ENCODE measurements around the gene BRSK1.

Gene BRSK1

DNA sequence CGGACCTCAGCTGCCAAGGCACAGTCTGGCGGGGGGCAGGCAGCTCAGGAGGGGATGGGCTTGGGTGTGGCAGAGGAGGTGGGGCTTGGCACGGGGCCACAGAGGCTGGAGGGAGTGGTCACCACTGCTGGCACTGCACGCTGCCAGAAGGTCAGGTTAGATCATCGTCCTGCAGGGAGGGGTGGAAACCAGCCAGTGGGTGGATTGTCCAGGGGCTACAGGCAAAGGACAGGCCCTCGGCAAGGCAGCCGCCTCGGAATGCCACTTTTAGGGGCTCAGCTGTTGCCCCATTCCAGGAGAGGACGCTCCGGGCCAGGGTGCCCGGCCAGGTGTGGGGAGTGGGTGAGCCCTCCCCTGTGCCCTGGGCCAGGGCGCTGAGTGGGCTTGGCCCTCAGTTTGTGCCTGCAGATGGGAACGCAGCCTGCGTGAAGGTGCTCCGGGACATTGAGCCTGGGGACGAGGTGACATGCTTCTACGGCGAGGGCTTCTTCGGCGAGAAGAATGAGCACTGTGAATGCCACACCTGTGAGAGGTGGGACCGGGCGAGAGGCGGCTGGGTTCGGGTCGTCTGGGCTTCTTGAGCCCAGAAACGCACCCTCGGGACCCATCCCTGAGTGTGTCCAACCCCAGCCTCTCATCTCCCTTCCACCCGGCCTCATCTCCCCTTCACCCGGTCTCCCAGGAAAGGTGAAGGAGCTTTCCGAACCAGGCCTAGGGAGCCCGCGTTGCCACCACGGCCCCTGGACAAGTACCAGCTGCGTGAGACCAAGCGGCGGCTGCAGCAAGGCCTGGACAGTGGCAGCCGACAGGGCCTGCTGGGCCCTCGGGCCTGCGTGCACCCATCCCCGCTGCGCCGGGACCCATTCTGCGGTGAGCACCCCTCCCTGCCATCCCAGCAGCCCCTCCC lies 62.3 kb downstream of the BRSK1 start:
- no peak overlapping the region for H3K9ac ChIP-seq (ENCODE audit: low read depth, low read length)
- peaks cover 45% of the 10 kb centered on the region for H4K20me1 ChIP-seq (ENCODE audit: insufficient read depth, low read length)
- H3K27me3 ChIP-seq (ENCODE audit: insufficient read depth, low read length, poor library complexity): no peaks in the 10 kb centered on the region
- ATAC-seq (ENCODE audit: insufficient read depth, low read depth) (no peak), DNase-seq (no peak)
- H3K4me2 ChIP-seq (ENCODE audit: insufficient read depth, low read length): no peak overlapping the region
- no peaks in the 10 kb centered on the region for H3K9me3 ChIP-seq (ENCODE audit: insufficient read depth, low read length, severe bottlenecking)
- H3K27ac ChIP-seq (ENCODE audit: low read length): no peak overlapping the region
- no peak overlapping the region for H3K4me3 ChIP-seq (ENCODE audit: low read depth in 1 of 2, low read length in 2 of 2)
- no peak for TF ChIP-seq EZH2 (IDR thresholded peaks at IDR 0.05; ENCODE audit: borderline replicate concordance, low read depth, low read length, severe bottlenecking)
- peaks cover 68% of the 10 kb centered on the region for H3K36me3 ChIP-seq (ENCODE audit: insufficient read depth, low read length)
- H3K4me1 ChIP-seq (ENCODE audit: insufficient read depth, low read length): peaks cover 16% of the 10 kb centered on the region
- H2AFZ ChIP-seq (ENCODE audit: low read depth, low read length): no peak overlapping the region
- peaks cover 18% of the 10 kb centered on the region for H3K79me2 ChIP-seq (ENCODE audit: insufficient read depth, low read length)

DNA sequence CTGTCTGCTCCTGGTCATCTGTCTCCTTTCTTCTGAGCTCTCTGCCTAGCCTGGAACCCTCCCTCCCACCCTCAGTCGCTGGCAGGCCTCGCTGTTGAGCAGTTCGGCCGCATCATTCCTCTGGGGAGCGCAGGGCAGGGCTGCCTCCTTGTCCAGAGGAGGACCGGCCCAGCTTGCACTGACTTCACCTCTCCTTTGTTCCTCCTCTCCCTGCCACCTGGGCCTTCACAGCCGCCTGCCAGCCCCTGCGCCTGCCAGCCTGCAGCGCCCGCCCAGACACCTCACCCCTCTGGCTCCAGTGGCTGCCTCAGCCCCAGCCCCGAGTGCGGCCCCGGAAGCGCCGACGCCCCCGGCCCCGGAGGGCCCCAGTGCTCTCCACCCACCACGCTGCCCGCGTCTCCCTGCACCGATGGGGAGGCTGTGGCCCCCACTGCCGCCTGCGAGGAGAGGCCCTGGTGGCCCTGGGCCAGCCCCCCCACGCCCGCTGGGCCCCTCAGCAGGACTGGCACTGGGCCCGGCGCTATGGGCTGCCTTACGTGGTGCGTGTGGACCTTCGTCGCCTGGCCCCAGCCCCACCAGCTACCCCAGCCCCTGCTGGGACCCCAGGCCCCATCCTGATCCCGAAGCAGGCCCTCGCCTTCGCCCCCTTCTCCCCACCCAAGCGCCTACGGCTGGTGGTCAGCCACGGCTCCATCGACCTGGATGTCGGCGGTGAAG lies 63.1 kb downstream of the BRSK1 start:
- peaks cover 11% of the 10 kb centered on the region for H3K79me2 ChIP-seq (ENCODE audit: insufficient read depth, low read length)
- peaks cover 38% of the 10 kb centered on the region for H4K20me1 ChIP-seq (ENCODE audit: insufficient read depth, low read length)
- no peaks in the 10 kb centered on the region for H3K9me3 ChIP-seq (ENCODE audit: insufficient read depth, low read length, severe bottlenecking)
- TF ChIP-seq EZH2 (IDR thresholded peaks at IDR 0.05; ENCODE audit: borderline replicate concordance, low read depth, low read length, severe bottlenecking): no peak
- TF ChIP-seq, protein P1, sequence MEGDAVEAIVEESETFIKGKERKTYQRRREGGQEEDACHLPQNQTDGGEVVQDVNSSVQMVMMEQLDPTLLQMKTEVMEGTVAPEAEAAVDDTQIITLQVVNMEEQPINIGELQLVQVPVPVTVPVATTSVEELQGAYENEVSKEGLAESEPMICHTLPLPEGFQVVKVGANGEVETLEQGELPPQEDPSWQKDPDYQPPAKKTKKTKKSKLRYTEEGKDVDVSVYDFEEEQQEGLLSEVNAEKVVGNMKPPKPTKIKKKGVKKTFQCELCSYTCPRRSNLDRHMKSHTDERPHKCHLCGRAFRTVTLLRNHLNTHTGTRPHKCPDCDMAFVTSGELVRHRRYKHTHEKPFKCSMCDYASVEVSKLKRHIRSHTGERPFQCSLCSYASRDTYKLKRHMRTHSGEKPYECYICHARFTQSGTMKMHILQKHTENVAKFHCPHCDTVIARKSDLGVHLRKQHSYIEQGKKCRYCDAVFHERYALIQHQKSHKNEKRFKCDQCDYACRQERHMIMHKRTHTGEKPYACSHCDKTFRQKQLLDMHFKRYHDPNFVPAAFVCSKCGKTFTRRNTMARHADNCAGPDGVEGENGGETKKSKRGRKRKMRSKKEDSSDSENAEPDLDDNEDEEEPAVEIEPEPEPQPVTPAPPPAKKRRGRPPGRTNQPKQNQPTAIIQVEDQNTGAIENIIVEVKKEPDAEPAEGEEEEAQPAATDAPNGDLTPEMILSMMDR (IDR thresholded peaks at IDR 0.05; ENCODE audit: borderline replicate concordance, extremely low read depth, low read length, poor library complexity, severe bottlenecking): no peak
- no peak overlapping the region for H3K27ac ChIP-seq (ENCODE audit: low read length)
- H3K4me2 ChIP-seq (ENCODE audit: insufficient read depth, low read length): no peak overlapping the region
- no peak overlapping the region for H2AFZ ChIP-seq (ENCODE audit: low read depth, low read length)
- DNase-seq: no peak
- peaks cover 9% of the 10 kb centered on the region for H3K4me1 ChIP-seq (ENCODE audit: insufficient read depth, low read length)
- no peak overlapping the region for H3K9ac ChIP-seq (ENCODE audit: low read depth, low read length)
- H3K4me3 ChIP-seq (ENCODE audit: low read depth in 1 of 2, low read length in 2 of 2): no peak overlapping the region
- peaks cover 62% of the 10 kb centered on the region for H3K36me3 ChIP-seq (ENCODE audit: insufficient read depth, low read length)
- H3K27me3 ChIP-seq (ENCODE audit: insufficient read depth, low read length, poor library complexity): no peaks in the 10 kb centered on the region
- ATAC-seq (ENCODE audit: insufficient read depth, low read depth): no peak

DNA sequence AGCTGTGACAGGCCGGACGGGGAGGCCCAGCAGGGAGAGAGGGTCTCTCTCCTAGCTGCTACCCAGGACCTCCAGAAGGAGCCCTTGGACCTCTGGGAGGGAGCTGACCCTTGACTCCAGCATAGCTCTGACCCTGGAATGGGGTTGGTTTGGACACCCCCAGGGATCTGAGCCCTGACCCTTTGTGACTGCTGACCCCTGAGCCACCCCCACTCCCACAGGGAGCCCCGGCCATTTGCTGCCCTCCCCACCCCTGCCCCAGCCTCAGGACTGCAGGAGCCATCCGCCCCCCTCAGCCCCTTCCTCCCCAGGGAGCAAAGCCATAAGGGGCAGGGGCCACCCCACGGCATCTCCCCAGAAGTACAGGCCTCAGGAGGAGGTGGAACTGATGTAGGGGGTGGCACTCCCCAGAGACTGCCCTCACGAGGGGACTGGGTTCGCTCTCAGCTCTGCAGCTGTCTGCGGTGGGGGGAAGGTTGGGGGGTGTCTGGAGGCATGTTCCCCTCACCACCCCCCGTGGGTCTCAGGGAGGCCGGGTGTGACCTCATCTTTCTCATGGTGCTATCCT lies 63.7 kb downstream of the BRSK1 start:
- Histone ChIP-seq H2AFZ (ENCODE audit: low read depth, low read length) (no peak overlapping the region), H3K79me2 (ENCODE audit: insufficient read depth, low read length) (peaks cover 5% of the 10 kb centered on the region), H3K9me3 (ENCODE audit: insufficient read depth, low read length, severe bottlenecking) (no peaks in the 10 kb centered on the region), H4K20me1 (ENCODE audit: insufficient read depth, low read length) (peaks cover 32% of the 10 kb centered on the region), H3K36me3 (ENCODE audit: insufficient read depth, low read length) (peaks cover 56% of the 10 kb centered on the region), H3K4me1 (ENCODE audit: insufficient read depth, low read length) (peaks cover 3% of the 10 kb centered on the region), H3K4me3 (ENCODE audit: low read depth in 1 of 2, low read length in 2 of 2) (no peak overlapping the region), H3K27me3 (ENCODE audit: insufficient read depth, low read length, poor library complexity) (no peaks in the 10 kb centered on the region), H3K4me2 (ENCODE audit: insufficient read depth, low read length) (no peak overlapping the region), H3K27ac (ENCODE audit: low read length) (no peak overlapping the region), H3K9ac (ENCODE audit: low read depth, low read length) (no peak overlapping the region)
- DNase-seq: no peak
- TF ChIP-seq, protein P1 (IDR thresholded peaks at IDR 0.05; ENCODE audit: borderline replicate concordance, extremely low read depth, low read length, poor library complexity, severe bottlenecking): no peak
- no peak for TF ChIP-seq EZH2 (IDR thresholded peaks at IDR 0.05; ENCODE audit: borderline replicate concordance, low read depth, low read length, severe bottlenecking)
- no peak for ATAC-seq (ENCODE audit: insufficient read depth, low read depth)
